ENCODE measurements around the gene CLDN34.

- TF ChIP-seq POLR2A (IDR thresholded peaks at IDR 0.05; ENCODE audit: low read length) (no peak), GATA1 (IDR thresholded peaks at IDR 0.05; ENCODE audit: low read depth, low read length) (no peak)
These were observed 19.9 kb upstream of the CLDN34 start for GRCh38 chrX:9947131-9947794.

Measured in erythroblast (primary cell).